ENCODE results near the gene PITPNC1.

The PITPNC1 gene

DNA sequence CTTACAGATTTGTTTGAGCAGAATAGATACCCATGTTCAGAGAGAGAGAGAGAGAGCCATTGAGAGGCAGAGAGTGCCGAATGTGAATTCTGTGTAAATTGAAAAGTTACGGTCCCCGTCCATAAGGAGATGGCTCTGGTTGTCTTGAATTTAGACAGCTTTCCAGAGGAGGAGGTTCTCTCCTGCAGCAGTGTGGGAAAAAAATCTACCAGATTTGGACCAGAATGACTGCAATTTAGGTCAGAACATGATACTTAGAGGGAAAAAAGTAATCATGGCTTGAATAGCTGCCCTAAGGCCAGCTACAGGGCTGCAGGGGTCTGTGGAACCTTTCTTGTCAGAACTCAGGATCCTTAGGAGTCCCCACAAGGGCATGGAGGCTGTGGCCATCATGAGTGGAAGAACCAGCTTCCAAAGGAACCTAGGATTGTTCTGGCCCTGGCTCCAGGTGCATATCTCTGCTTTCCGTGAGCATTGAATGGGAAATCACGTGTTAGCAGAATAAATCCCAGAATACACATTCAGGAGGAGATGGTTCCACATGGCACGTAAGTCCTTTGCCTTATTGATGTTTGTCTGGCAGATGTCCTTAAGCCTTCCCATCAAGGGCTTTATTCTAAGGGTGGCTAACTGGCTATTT lies 13.0 kb downstream of the PITPNC1 start:
- DNase-seq (ENCODE audit: low read depth) = no peak
- no peak for TF ChIP-seq CTCF (IDR thresholded peaks at IDR 0.05; ENCODE audit: insufficient read depth, low read depth, low read length, missing control alignments)
- H3K4me3 ChIP-seq (ENCODE audit: low read length) = no peak overlapping the region

GRCh38 chr17:67390646-67391361 lies 13.7 kb downstream of the PITPNC1 start:
- no peak overlapping the region for H3K4me3 ChIP-seq (ENCODE audit: low read length)
- TF ChIP-seq CTCF (IDR thresholded peaks at IDR 0.05; ENCODE audit: insufficient read depth, low read depth, low read length, missing control alignments) = no peak
- DNase-seq (ENCODE audit: low read depth) = peak; percentile 82

GRCh38 chr17:67392111-67392510 lies 15.0 kb downstream of the PITPNC1 start:
- no peak for DNase-seq (ENCODE audit: low read depth)
- no peak overlapping the region for H3K4me3 ChIP-seq (ENCODE audit: low read length)
- TF ChIP-seq CTCF (IDR thresholded peaks at IDR 0.05; ENCODE audit: insufficient read depth, low read depth, low read length, missing control alignments) = no peak

- H3K4me3 ChIP-seq (ENCODE audit: low read length) = no peak overlapping the region
- no peak for TF ChIP-seq CTCF (IDR thresholded peaks at IDR 0.05; ENCODE audit: insufficient read depth, low read depth, low read length, missing control alignments)
- DNase-seq (ENCODE audit: low read depth) = no peak
Measured at GRCh38 chr17:67393809-67394397, 16.8 kb downstream of the PITPNC1 start.

DNA sequence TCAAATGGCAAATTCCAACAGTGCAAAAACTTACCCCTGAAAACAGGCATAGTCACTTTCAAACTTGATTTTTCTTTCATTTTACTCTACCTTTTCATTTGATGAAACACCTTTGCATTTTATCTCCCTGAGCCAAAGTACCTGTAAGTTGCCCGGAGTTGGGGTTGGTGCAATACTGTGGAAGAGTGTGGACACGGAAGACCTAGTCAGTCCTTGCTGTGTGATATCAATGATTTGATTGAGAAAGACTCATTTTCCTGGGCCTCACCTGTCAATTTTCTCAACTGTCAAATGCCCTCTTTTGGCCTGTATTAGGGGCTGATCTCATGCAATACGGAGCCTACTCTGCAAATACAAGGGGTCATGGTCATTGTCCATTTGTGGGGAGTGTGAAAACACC lies 22.6 kb downstream of the PITPNC1 start:
- no peak overlapping the region for H3K4me3 ChIP-seq (ENCODE audit: low read length)
- DNase-seq (ENCODE audit: low read depth) = no peak
- TF ChIP-seq CTCF (IDR thresholded peaks at IDR 0.05; ENCODE audit: insufficient read depth, low read depth, low read length, missing control alignments) = no peak

GRCh38 chr17:67400193-67400592 lies 23.1 kb downstream of the PITPNC1 start:
- H3K4me3 ChIP-seq (ENCODE audit: low read length) = no peak overlapping the region
- no peak for TF ChIP-seq CTCF (IDR thresholded peaks at IDR 0.05; ENCODE audit: insufficient read depth, low read depth, low read length, missing control alignments)
- no peak for DNase-seq (ENCODE audit: low read depth)
